A673 (cell line): Measurements from ENCODE around the gene AP3B2. TPM values are rescaled to one million over a fixed set of nuclear protein-coding genes. Genes with fewer than 3 reads are reported as not detected.

Source experiments
- BruUV-seq: library from RNA; stranded (reverse); fragments of 400-500 nt; replicated peaks from 2 replicates; lab custom pipeline; 2021; lab: Mats Ljungman, UMichigan
- CTCF ChIA-PET: fragments of 300-600 bp; sonication (Branson Sonifier 250); formaldehyde crosslinking; loops from one replicate; lab custom pipeline; 2022; ENCODE audit warnings: antibody characterized with exemption; lab: Charles Lee
- POLR2A ChIA-PET: fragments of 300-600 bp; sonication (Branson Sonifier 250); formaldehyde crosslinking; loops from one replicate; lab custom pipeline; 2022; ENCODE audit warnings: antibody characterized with exemption; ENCODE audit not compliant: low non-redundant PET; lab: Charles Lee
- DNase-seq: peaks from one replicate; pipeline ENCODE4 v3.0.0-alpha.2; 2015; ENCODE audit warnings: low spot score
- H3K27ac ChIP-seq: fragments of 200-600 bp; sonication (generic); 2 replicates; pipeline ENCODE4 v1.5.1; 2016; ENCODE audit warnings: mixed run types, low read depth, mild to moderate bottlenecking, mixed read lengths, antibody characterized with exemption, low read length; ENCODE audit not compliant: poor library complexity, severe bottlenecking
- H3K27me3 ChIP-seq: fragments of 200-600 bp; sonication (generic); replicated peaks from 2 replicates; pipeline ENCODE4 v1.6.1; 2017; ENCODE audit warnings: mixed run types, low read depth, mild to moderate bottlenecking, mixed read lengths, antibody characterized with exemption, low read length; ENCODE audit not compliant: insufficient read depth, poor library complexity
- H3K36me3 ChIP-seq: fragments of 200-600 bp; sonication (generic); 2 replicates; pipeline ENCODE4 v1.6.1; 2016; ENCODE audit warnings: mixed run types, mild to moderate bottlenecking, mixed read lengths, antibody characterized with exemption, low read length; ENCODE audit not compliant: insufficient read depth, poor library complexity, severe bottlenecking
- H3K4me1 ChIP-seq: fragments of 200-600 bp; sonication (generic); 2 replicates; pipeline ENCODE4 v1.6.1; 2017; ENCODE audit warnings: mixed run types, mild to moderate bottlenecking, mixed read lengths, antibody characterized with exemption, low read length; ENCODE audit not compliant: insufficient read depth, poor library complexity, severe bottlenecking
- H3K4me3 ChIP-seq: fragments of 200-600 bp; sonication (generic); 2 replicates; pipeline ENCODE4 v1.5.1; 2016; ENCODE audit warnings: low read depth, mixed run types, mild to moderate bottlenecking, mixed read lengths, low read length; ENCODE audit not compliant: poor library complexity, severe bottlenecking
- H3K9me3 ChIP-seq: fragments of 200-600 bp; sonication (generic); 2 replicates; pipeline ENCODE4 v1.6.1; 2016; ENCODE audit warnings: mixed run types, low read depth, mild to moderate bottlenecking, mixed read lengths, antibody characterized with exemption, low read length; ENCODE audit not compliant: poor library complexity, severe bottlenecking
- CTCF ChIP-seq: fragments of 300-800, 200-600 bp; sonication (generic); conservative IDR thresholded peaks from 2 replicates; pipeline ENCODE4 v1.5.1; 2017; ENCODE audit warnings: low read depth, mild to moderate bottlenecking, antibody characterized with exemption, low read length, moderate library complexity, mixed read lengths
- EZH2 ChIP-seq: fragments of 200-600 bp; sonication (generic); IDR thresholded peaks from 2 replicates; pipeline ENCODE4 v1.6.1; 2017; ENCODE audit warnings: borderline replicate concordance, low read depth, mild to moderate bottlenecking, mixed read lengths, antibody characterized with exemption, low read length; ENCODE audit not compliant: poor library complexity, severe bottlenecking
- intact Hi-C: fragments of 100-400 bp; cut with micrococcal nuclease; formaldehyde crosslinking; loops from one replicate; pipeline ENCODE4 v1.10.0; 2022; ENCODE audit not compliant: unreplicated experiment
- total RNA-seq: library from RNA; stranded (reverse); gene quantifications from 2 replicates; pipeline ENCODE4 v1.2.3, GENCODE V29; 2021

Gene AP3B2
- total RNA-seq, 1 experiment from 2014 or later = 19.0 TPM

- intact Hi-C loops = no loop called here
- Histone ChIP-seq H3K36me3 (no peaks in the 10 kb centered on the region), H3K9me3 (no peaks in the 10 kb centered on the region), H3K4me1 (no peaks in the 10 kb centered on the region), H3K27ac (no peak overlapping the region), H3K4me3 (no peak overlapping the region), H3K27me3 (no peaks in the 10 kb centered on the region)
- no peak for DNase-seq
- TF ChIP-seq EZH2 = no peak
- no TSS peak for BruUV-seq
- CTCF ChIA-PET = no interaction called here
- POLR2A ChIA-PET = no interaction called here
Measured at GRCh38 chr15:82743810-82744209, 34.1 kb upstream of the AP3B2 start.

- Histone ChIP-seq H3K9me3 (no peaks in the 10 kb centered on the region), H3K27me3 (no peaks in the 10 kb centered on the region), H3K4me3 (no peak overlapping the region), H3K27ac (no peak overlapping the region), H3K36me3 (no peaks in the 10 kb centered on the region), H3K4me1 (no peaks in the 10 kb centered on the region)
- TF ChIP-seq EZH2 (no peak), CTCF (no peak)
- no peak for DNase-seq
- POLR2A ChIA-PET = no interaction called here
- intact Hi-C loops = no loop called here
- no TSS peak for BruUV-seq
- CTCF ChIA-PET = no interaction called here
Measured at GRCh38 chr15:82742134-82742533, 32.5 kb upstream of the AP3B2 start.

GRCh38 chr15:82739086-82739485 lies 29.4 kb upstream of the AP3B2 start:
- Histone ChIP-seq H3K4me3 (no peak overlapping the region), H3K27ac (no peak overlapping the region), H3K36me3 (no peaks in the 10 kb centered on the region), H3K27me3 (no peaks in the 10 kb centered on the region), H3K4me1 (no peaks in the 10 kb centered on the region), H3K9me3 (no peaks in the 10 kb centered on the region)
- intact Hi-C loops = no loop called here
- DNase-seq = no peak
- no peak for TF ChIP-seq CTCF
- TF ChIP-seq EZH2 = no peak
- BruUV-seq = no TSS peak
- POLR2A ChIA-PET = no interaction called here
- CTCF ChIA-PET = no interaction called here

- intact Hi-C loops = no loop called here
- no peaks in the 10 kb centered on the region for H3K9me3 ChIP-seq
- POLR2A ChIA-PET = no interaction called here
- no TSS peak for BruUV-seq
- CTCF ChIA-PET = no interaction called here
- TF ChIP-seq CTCF (no peak), EZH2 (no peak)
- H3K4me3 ChIP-seq = no peak overlapping the region
- DNase-seq = peak; percentile 15
- H3K27me3 ChIP-seq = no peaks in the 10 kb centered on the region
- no peak overlapping the region for H3K27ac ChIP-seq
- H3K4me1 ChIP-seq = no peaks in the 10 kb centered on the region
- no peaks in the 10 kb centered on the region for H3K36me3 ChIP-seq
Measured at GRCh38 chr15:82737975-82738374, 28.3 kb upstream of the AP3B2 start.
